GM13976 (cell line): ENCODE measurements around the gene SHISA2.

ENCODE experiments used
- DNase-seq: peaks from one replicate; pipeline ENCODE4 v3.0.0; 2012; ENCODE audit warnings: low spot score
- CTCF ChIP-seq: IDR thresholded peaks from 2 replicates; pipeline ENCODE4 v1.5.1; 2012; ENCODE audit warnings: borderline replicate concordance, mild to moderate bottlenecking; ENCODE audit not compliant: insufficient read depth; ENCODE audit errors: extremely low read depth, missing control alignments, control extremely low read depth
- in situ Hi-C: fragments of 300-500 bp; cut with MboI; formaldehyde crosslinking; loops from one replicate; pipeline ENCODE4 v1.12.0; 2022; ENCODE audit warnings: low sequenced_read_pairs, mixed read lengths, inconsistent platforms; ENCODE audit not compliant: unreplicated experiment

Gene SHISA2

GRCh38 chr13:26025196-26025595, 26.6 kb downstream of the SHISA2 start:
- DNase-seq, result no peak
- in situ Hi-C loops, result no loop called here
- TF ChIP-seq CTCF, result no peak

GRCh38 chr13:26024558-26024957, 27.3 kb downstream of the SHISA2 start:
- in situ Hi-C loops, result no loop called here
- no peak for DNase-seq
- TF ChIP-seq CTCF, result no peak

GRCh38 chr13:26022538-26023292, 29.1 kb downstream of the SHISA2 start:
- in situ Hi-C loops, result no loop called here
- no peak for TF ChIP-seq CTCF
- DNase-seq, result no peak

GRCh38 chr13:26021956-26022355, 29.9 kb downstream of the SHISA2 start:
- no peak for DNase-seq
- in situ Hi-C loops, result no loop called here
- TF ChIP-seq CTCF, result no peak

- DNase-seq, result no peak
- in situ Hi-C loops, result no loop called here
- no peak for TF ChIP-seq CTCF
Observed at GRCh38 chr13:26021516-26021915, 30.3 kb downstream of the SHISA2 start.

- TF ChIP-seq CTCF, result no peak
- in situ Hi-C loops, result no loop called here
- no peak for DNase-seq
Observed at GRCh38 chr13:26020891-26021290, 30.9 kb downstream of the SHISA2 start.
